Spleen (tissue), 11 donors: ENCODE measurements around the gene EYS. TPM values are rescaled to one million over a fixed set of nuclear protein-coding genes. Genes with fewer than 3 reads are reported as not detected.
"Not testable (repeated sequence)": the region's sequence is repeated elsewhere in the genome, so short reads cannot be mapped to it uniquely, and the experiment has no call there.

ENCODE experiments used
- DNase-seq: peaks from one replicate; pipeline ENCODE4 v3.0.0-alpha.2; 2020
- H3K27ac ChIP-seq, 8 donors: fragments of 200-600 bp; sonication (generic) in 7 of 8; 1 replicate in 4 of 8; 2 replicates in 4 of 8; pipeline versions ENCODE4 v1.5.0 to v1.8.0; 2016 to 2021; ENCODE audit warnings: inconsistent platforms in 4 of 8, mild to moderate bottlenecking in 4 of 8, moderate library complexity in 1 of 8
- H3K27me3 ChIP-seq, 7 donors: fragments of 200-600 bp; sonication (generic) in 6 of 7; replicated peaks in 1 of 7; 1 replicate in 4 of 7; 2 replicates in 3 of 7; pipeline versions ENCODE4 v1.5.0 to v1.8.0; 2016 to 2021; ENCODE audit warnings: inconsistent platforms in 3 of 7, mild to moderate bottlenecking in 1 of 7
- H3K36me3 ChIP-seq, 6 donors: fragments of 200-600 bp; sonication (generic) in 5 of 6; 1 replicate in 4 of 6; 2 replicates in 2 of 6; pipeline versions ENCODE4 v1.5.0 to v1.8.0; 2016 to 2021; ENCODE audit warnings: inconsistent platforms in 2 of 6
- H3K4me1 ChIP-seq, 6 donors: fragments of 200-600 bp; sonication (generic) in 5 of 6; 1 replicate in 3 of 6; 2 replicates in 3 of 6; pipeline versions ENCODE4 v1.5.0 to v1.8.0; 2016 to 2021; ENCODE audit warnings: inconsistent platforms in 3 of 6
- H3K4me3 ChIP-seq, 8 donors: fragments of 200-600 bp; sonication (generic) in 7 of 8; 1 replicate in 4 of 8; 2 replicates in 4 of 8; pipeline versions ENCODE4 v1.5.0 to v1.8.0; 2016 to 2021; ENCODE audit warnings: inconsistent platforms in 4 of 8, mild to moderate bottlenecking in 4 of 8, moderate library complexity in 2 of 8
- H3K9me3 ChIP-seq, 8 donors: fragments of 200-600 bp; sonication (generic) in 7 of 8; 1 replicate in 4 of 8; 2 replicates in 4 of 8; pipeline versions ENCODE4 v1.5.0 to v1.8.0; 2016 to 2021; ENCODE audit warnings: inconsistent platforms in 4 of 8
- POLR2A ChIP-seq, 3 donors: fragments of 450-650 bp; IDR thresholded peaks; one replicate each; pipeline ENCODE4 v1.5.1; 2017; ENCODE audit warnings: antibody characterized with exemption in 3 of 3, mild to moderate bottlenecking in 1 of 3
- POLR2AphosphoS5 ChIP-seq, 3 donors: sonication (generic); formaldehyde crosslinking; IDR thresholded peaks; one replicate each; pipeline ENCODE4 v1.5.1; 2017; ENCODE audit warnings: antibody characterized with exemption in 3 of 3
- WGBS, 5 donors: extraction: QIAGEN DNeasy Blood & Tissue Kit in 3 of 5; methylation state at CpG; one replicate each; pipeline versions ENCODE4 v1.1.5 to v1.1.7; 2013 to 2018; 5-methylcytosine and 5-hydroxymethylcytosine counted together
- intact Hi-C: fragments of 100-400 bp; cut with DNase I; formaldehyde crosslinking; loops from one replicate; pipeline ENCODE4 v1.15.0; 2023; ENCODE audit warnings: low total_unique reads
- polyA plus RNA-seq, 3 donors: library from polyadenylated mRNA; stranded (reverse); fragments of 200-250 nt; gene quantifications; one replicate each; pipeline ENCODE4 v1.2.1, GENCODE V29; 2013
- total RNA-seq, 7 donors: library from RNA; depleted of rRNA in 3 of 7; stranded (reverse); fragments of >200 nt in 3 of 7; fragmentation: NEBNext Ultra II Directional in 4 of 7; extraction: Animal tissue kit (Norgen Biotek cat#: 25700) in 4 of 7; gene quantifications; one replicate each; pipeline versions ENCODE4 v1.1.0 to v1.2.1, GENCODE V29; 2016 to 2021
- TF ChIP-seq, protein P1 (sequence below), 11 experiments: fragments of 200-600 bp in 7 of 11; fragments of 450-650 bp in 4 of 11; sonication (generic) in 4 of 11; IDR thresholded peaks in 8 of 11; conservative IDR thresholded peaks in 3 of 11; 1 replicate in 7 of 11; 2 replicates in 4 of 11; pipeline versions ENCODE4 v1.4.0 to v1.8.0; 2016 to 2021; ENCODE audit warnings: antibody characterized with exemption in 11 of 11, inconsistent platforms in 4 of 11, mild to moderate bottlenecking in 1 of 11
- donor health status: healthy with polysubstance abuse.
- donor health status: DM: no; HTN: no; CAD: no; lungs with moderate emphysema.
- donor health status: DM: no; HTN: no; CAD: no.
- donor health status: Bipolar disorder and iron deficiency.
- donor health status: healthy.
- donor health status: DM: no; HTN: no; CAD: no.
- donor health status: DM: yes; HTN: yes; CAD: no.

Gene EYS
- total and polyA plus RNA-seq, 10 donors, result under 0.01 to 0.72 (median 0.28) TPM; not detected in 5

DNA sequence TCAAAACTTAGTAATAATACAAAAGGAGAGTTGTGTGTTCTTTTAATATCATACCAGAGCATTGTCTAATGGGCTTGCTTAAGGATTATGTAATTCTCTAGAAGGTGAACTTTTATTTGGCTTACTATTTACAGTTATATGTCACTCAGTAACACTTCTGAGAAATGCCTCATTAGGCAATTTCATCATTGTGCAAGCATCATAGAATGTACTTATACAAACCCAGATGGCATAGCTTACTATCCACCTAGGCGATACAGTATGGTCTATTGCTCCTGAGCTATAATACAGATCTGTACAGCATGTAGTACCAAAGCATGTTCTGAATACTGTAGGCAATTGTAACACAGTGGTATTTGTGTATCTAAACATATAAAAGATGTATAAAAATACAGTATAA lies 1731.3 kb downstream of the EYS start:
- H3K27me3 ChIP-seq, result no peaks in the 10 kb centered on the region

DNA sequence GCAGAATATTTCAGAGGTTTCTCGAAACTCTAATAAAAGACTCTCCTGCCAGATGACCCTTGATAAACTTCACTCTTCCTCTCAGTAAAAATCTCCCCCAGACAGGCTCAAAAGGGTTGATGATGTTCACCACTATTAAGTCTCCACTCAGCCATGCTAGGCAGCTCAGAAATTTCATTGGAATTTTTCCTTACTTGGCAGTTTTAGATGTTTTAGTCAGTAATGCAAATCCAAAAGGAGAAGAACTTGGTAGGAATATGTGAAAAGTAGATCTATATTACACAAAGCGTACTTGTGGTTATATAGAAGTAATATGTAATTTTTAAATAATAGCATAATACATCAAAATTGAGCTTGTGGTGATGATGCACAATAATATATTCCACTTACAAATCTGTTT lies 1738.4 kb downstream of the EYS start:
- Histone ChIP-seq H3K27me3 (no peaks in the 10 kb centered on the region), H3K4me1 (no peaks in the 10 kb centered on the region), H3K36me3 (no peaks in the 10 kb centered on the region), H3K4me3 (no peak overlapping the region), H3K27ac (no peak overlapping the region), H3K9me3 (no peaks in the 10 kb centered on the region)
- no peak for TF ChIP-seq POLR2A (IDR thresholded peaks at IDR 0.05)
- WGBS, 5 donors, result 59 to 83% (median 75%) methylated on average over 2 of the region's 2 CpGs
- no peak for DNase-seq
- intact Hi-C loops, result no loop called here

More for the DNA sequence above, 1731.3 kb downstream of the EYS start:
- DNase-seq, result no peak
- Histone ChIP-seq H3K27ac (no peak overlapping the region), H3K4me1 (no peaks in the 10 kb centered on the region), H3K36me3 (no peaks in the 10 kb centered on the region), H3K9me3 (no peaks in the 10 kb centered on the region), H3K4me3 (no peak overlapping the region)
- TF ChIP-seq, protein P1, sequence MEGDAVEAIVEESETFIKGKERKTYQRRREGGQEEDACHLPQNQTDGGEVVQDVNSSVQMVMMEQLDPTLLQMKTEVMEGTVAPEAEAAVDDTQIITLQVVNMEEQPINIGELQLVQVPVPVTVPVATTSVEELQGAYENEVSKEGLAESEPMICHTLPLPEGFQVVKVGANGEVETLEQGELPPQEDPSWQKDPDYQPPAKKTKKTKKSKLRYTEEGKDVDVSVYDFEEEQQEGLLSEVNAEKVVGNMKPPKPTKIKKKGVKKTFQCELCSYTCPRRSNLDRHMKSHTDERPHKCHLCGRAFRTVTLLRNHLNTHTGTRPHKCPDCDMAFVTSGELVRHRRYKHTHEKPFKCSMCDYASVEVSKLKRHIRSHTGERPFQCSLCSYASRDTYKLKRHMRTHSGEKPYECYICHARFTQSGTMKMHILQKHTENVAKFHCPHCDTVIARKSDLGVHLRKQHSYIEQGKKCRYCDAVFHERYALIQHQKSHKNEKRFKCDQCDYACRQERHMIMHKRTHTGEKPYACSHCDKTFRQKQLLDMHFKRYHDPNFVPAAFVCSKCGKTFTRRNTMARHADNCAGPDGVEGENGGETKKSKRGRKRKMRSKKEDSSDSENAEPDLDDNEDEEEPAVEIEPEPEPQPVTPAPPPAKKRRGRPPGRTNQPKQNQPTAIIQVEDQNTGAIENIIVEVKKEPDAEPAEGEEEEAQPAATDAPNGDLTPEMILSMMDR (IDR thresholded peaks at IDR 0.05 in 8 of 11, conservative IDR thresholded peaks at IDR 0.05 in 3 of 11), result no peak
- TF ChIP-seq POLR2AphosphoS5 (IDR thresholded peaks at IDR 0.05) (no peak), POLR2A (IDR thresholded peaks at IDR 0.05) (no peak)
- intact Hi-C loops, result no loop called here
- WGBS, 5 donors, result 0 to 92% (median 61%) methylated on average over 1 of the region's 1 CpG

DNA sequence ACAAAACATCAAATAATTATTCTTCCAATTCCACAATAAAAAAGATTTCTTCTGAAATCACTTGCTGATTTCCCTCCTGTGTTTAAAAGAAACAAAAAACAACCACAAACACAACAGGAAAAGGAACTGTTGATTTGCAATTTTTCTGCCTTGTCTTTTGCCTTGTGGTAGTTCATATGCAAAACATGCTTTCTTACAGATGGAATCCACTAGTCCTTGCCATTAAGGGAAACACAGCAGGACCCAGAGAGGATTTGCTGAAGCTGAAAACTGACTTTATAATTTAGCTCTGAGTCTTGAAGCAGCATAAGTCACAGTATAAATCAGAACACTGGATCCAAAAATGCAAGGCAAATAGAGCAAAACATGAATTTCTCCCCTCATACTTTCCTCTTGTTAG lies 1742.7 kb downstream of the EYS start:
- Histone ChIP-seq H3K4me3 (no peak overlapping the region), H3K4me1 (no peaks in the 10 kb centered on the region), H3K36me3 (no peaks in the 10 kb centered on the region), H3K27ac (no peak overlapping the region), H3K27me3 (no peaks in the 10 kb centered on the region), H3K9me3 (peaks cover 0 to 6% (median 3%) of the 10 kb centered on the region in 8 donors)
- TF ChIP-seq POLR2AphosphoS5 (IDR thresholded peaks at IDR 0.05) (no peak), POLR2A (IDR thresholded peaks at IDR 0.05) (no peak)
- TF ChIP-seq, protein P1 (IDR thresholded peaks at IDR 0.05 in 8 of 11, conservative IDR thresholded peaks at IDR 0.05 in 3 of 11), result no peak
- intact Hi-C loops, result no loop called here
- DNase-seq, result no peak

DNA sequence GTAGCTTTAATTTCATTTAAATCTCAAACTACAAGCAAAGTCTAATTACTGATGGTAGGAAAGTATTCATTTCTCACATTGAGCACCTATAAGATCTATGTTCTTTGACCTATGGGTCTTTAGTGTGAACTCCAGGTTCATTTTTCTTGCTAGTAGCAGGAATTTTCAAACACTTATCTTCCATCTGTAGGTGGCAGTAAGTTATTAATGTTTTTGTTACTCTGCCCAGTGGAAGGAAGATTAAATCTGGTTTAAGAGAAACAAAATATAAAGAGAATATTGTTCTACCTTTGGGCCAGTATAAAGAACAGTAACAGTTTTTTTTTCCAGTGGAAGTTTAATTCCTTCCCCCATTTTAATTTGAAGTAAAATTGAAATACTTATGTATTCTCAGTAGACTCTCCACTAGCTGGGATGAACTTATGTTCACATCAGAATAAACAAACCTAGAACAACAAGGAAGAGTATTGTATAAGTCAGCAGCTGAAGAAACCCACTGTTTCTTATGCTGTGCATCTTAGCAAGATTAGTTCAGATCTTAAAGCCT lies 1743.2 kb downstream of the EYS start:
- no peak overlapping the region for H3K27ac ChIP-seq
- DNase-seq, result no peak
- H3K9me3 ChIP-seq, result peaks cover 0 to 7% (median 4%) of the 10 kb centered on the region in 8 donors
- H3K36me3 ChIP-seq, result no peaks in the 10 kb centered on the region
- intact Hi-C loops, result no loop called here
- no peak overlapping the region for H3K4me3 ChIP-seq
- no peaks in the 10 kb centered on the region for H3K4me1 ChIP-seq
- H3K27me3 ChIP-seq, result no peaks in the 10 kb centered on the region
- TF ChIP-seq, protein P1 (IDR thresholded peaks at IDR 0.05 in 8 of 11, conservative IDR thresholded peaks at IDR 0.05 in 3 of 11), result no peak
- TF ChIP-seq POLR2AphosphoS5 (IDR thresholded peaks at IDR 0.05), result no peak
- TF ChIP-seq POLR2A (IDR thresholded peaks at IDR 0.05), result no peak

DNA sequence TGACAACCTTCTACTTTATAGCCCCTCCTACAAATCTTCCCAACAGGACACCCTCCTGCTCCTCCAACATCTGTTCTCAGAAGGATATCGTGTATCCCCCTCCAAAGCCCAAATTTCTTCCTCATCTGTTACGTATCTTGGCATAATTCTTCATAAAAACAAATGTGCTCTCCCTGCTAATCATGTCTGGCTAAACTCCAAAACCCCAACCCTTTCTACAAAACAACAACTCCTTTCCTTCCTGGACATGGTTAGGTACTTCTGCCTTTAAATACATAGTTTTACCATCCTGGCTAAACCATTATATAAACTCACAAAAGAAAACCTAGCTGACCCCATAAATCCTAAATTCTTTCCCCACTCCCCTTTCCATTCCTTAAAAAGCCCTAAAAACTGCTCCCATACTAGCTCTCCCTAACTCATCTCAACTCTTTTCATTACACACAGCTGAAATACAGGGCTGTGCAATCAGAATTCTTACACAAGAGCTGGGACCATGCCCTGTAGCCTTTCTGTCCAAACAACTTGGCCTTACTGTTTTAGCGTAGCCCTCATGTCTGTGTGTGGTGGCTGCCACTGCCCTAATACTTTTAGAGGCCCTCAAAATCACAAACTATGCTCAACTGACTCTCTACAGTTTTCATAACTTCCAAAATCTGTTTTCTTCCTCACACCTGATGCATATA lies 1753.5 kb downstream of the EYS start:
- H3K4me3 ChIP-seq, H3K36me3 ChIP-seq, intact Hi-C loops, H3K27ac ChIP-seq, H3K4me1 ChIP-seq, H3K27me3 ChIP-seq, DNase-seq: not testable (repeated sequence)
- peaks cover 0 to 26% (median 8%) of the 10 kb centered on the region in 8 donors for H3K9me3 ChIP-seq
- WGBS, 5 donors, result 44 to 57% (median 46%) methylated on average over 3 of the region's 3 CpGs
